Right ventricle myocardium superior (tissue), 1 donor: ENCODE results near the gene ZNF350. TPM values are rescaled to one million over a fixed set of nuclear protein-coding genes. Genes with fewer than 3 reads are reported as not detected.
"Not testable (repeated sequence)": the region's sequence is repeated elsewhere in the genome, so short reads cannot be mapped to it uniquely, and the experiment has no call there.

ENCODE experiments used
- ATAC-seq: fragments of 200-7000 bp; cut with Tn5 transposase; one replicate; pipeline ENCODE4 v1.9.1; 2020; ENCODE audit warnings: mild to moderate bottlenecking; ENCODE audit not compliant: poor library complexity
- DNase-seq: peaks from one replicate; pipeline ENCODE4 v3.0.0-alpha.2; 2020
- intact Hi-C: fragments of 100-400 bp; cut with DNase I; formaldehyde crosslinking; loops from one replicate; pipeline ENCODE4 v1.11.2; 2022
- total RNA-seq: library from RNA; stranded (reverse); fragmentation: NEBNext Ultra II Directional; extraction: Animal tissue kit (Norgen Biotek cat#: 25700); gene quantifications from one replicate; pipeline ENCODE4 v1.2.1, GENCODE V29; 2021
- donor health status: DM: no; HTN: yes; CAD: no; lungs with severe emphysema.

The ZNF350 gene
- total RNA-seq, 1 donor from 2014 or later, result 7.6 TPM

GRCh38 chr19:51977346-51977745, 9.3 kb downstream of the ZNF350 start:
- ATAC-seq (no peak), DNase-seq (no peak)
- intact Hi-C loops, result no loop called here

GRCh38 chr19:51976852-51977251, 9.8 kb downstream of the ZNF350 start:
- ATAC-seq (no peak), DNase-seq (no peak)
- intact Hi-C loops, result no loop called here

GRCh38 chr19:51975787-51976186, 10.9 kb downstream of the ZNF350 start:
- intact Hi-C loops, DNase-seq, ATAC-seq: not testable (repeated sequence)

GRCh38 chr19:51971624-51972023, 15.0 kb downstream of the ZNF350 start:
- DNase-seq (no peak), ATAC-seq (no peak)
- intact Hi-C loops, result no loop called here

- intact Hi-C loops, result no loop called here
- no peak for ATAC-seq
- DNase-seq, result no peak
Measured at GRCh38 chr19:51970718-51971117, 15.9 kb downstream of the ZNF350 start.

- no peak for ATAC-seq
- intact Hi-C loops, result no loop called here
- no peak for DNase-seq
Measured at GRCh38 chr19:51965583-51965982, 21.1 kb downstream of the ZNF350 start.

- ATAC-seq, DNase-seq, intact Hi-C loops: not testable (repeated sequence)
Measured at GRCh38 chr19:51960621-51961233, 25.9 kb downstream of the ZNF350 start.

GRCh38 chr19:51959791-51960190, 26.8 kb downstream of the ZNF350 start:
- ATAC-seq (no peak), DNase-seq (no peak)
- intact Hi-C loops, result no loop called here

GRCh38 chr19:51957846-51958245, 28.8 kb downstream of the ZNF350 start:
- DNase-seq, intact Hi-C loops, ATAC-seq: not testable (repeated sequence)

- no peak for ATAC-seq
- intact Hi-C loops, result no loop called here
- DNase-seq, result no peak
Measured at GRCh38 chr19:51948975-51949374, 37.7 kb downstream of the ZNF350 start.

GRCh38 chr19:51946602-51947001, 40.0 kb downstream of the ZNF350 start:
- DNase-seq, result no peak
- no peak for ATAC-seq
- intact Hi-C loops, result no loop called here

- no peak for DNase-seq
- intact Hi-C loops, result no loop called here
Measured at GRCh38 chr19:51944798-51945552, 41.7 kb downstream of the ZNF350 start.

GRCh38 chr19:51938936-51939335, 47.7 kb downstream of the ZNF350 start:
- intact Hi-C loops, result no loop called here
- ATAC-seq (no peak), DNase-seq (no peak)

More at GRCh38 chr19:51944798-51945552, 41.7 kb downstream of the ZNF350 start:
- no peak for ATAC-seq

GRCh38 chr19:51931921-51932320, 54.7 kb downstream of the ZNF350 start:
- no peak for DNase-seq
- intact Hi-C loops, result no loop called here
- no peak for ATAC-seq

GRCh38 chr19:51927859-51928258, 58.8 kb downstream of the ZNF350 start:
- ATAC-seq, result no peak
- intact Hi-C loops, result no loop called here
- no peak for DNase-seq

- ATAC-seq, result peak; percentile 97
- intact Hi-C loops, result no loop called here
- peak; percentile 91 for DNase-seq
Measured at GRCh38 chr19:51926784-51927741, 59.6 kb downstream of the ZNF350 start, which contains the start of gene ZNF613. TSS of gene ZNF613 (plus strand) at chr19:51927472. CDS start at chr19:51936221, 8,749 bp downstream.

GRCh38 chr19:51926426-51926783, 60.2 kb downstream of the ZNF350 start:
- ATAC-seq, result peak; percentile 16
- no peak for DNase-seq
- intact Hi-C loops, result no loop called here

- DNase-seq (no peak), ATAC-seq (no peak)
- intact Hi-C loops, result no loop called here
Measured at GRCh38 chr19:51921949-51922348, 64.7 kb downstream of the ZNF350 start.

- DNase-seq (no peak), ATAC-seq (no peak)
- intact Hi-C loops, result no loop called here
Measured at GRCh38 chr19:51919606-51920005, 67.0 kb downstream of the ZNF350 start.
